ENCODE measurements around the gene NOP14. TPM values are rescaled to one million over a fixed set of nuclear protein-coding genes. Genes with fewer than 3 reads are reported as not detected.

The NOP14 gene
- total RNA-seq, 2 donors from 2014 or later: 6.6 to 21.0 TPM

- H3K27me3 ChIP-seq (replicated peaks; ENCODE audit: insufficient read depth): no peaks in the 10 kb centered on the region
- H3K4me3 ChIP-seq: peak overlapping the region; percentile 96
- ATAC-seq (ENCODE audit: insufficient number of reproducible peaks, low FRiP score, low read depth) (no peak), DNase-seq (ENCODE audit: low spot score) (no peak)
- H3K36me3 ChIP-seq: peaks cover 22% of the 10 kb centered on the region
- H3K9me3 ChIP-seq: no peaks in the 10 kb centered on the region
- peak overlapping the region; percentile 65 to 79 for H3K27ac ChIP-seq
- peaks cover 9 to 32% of the 10 kb centered on the region in 2 donors for H3K4me1 ChIP-seq (ENCODE audit: control insufficient read depth in 1 of 2, low read depth in 2 of 2)
- TF ChIP-seq CTCF (IDR thresholded peaks at IDR 0.05): no peak
Measured at GRCh38 chr4:2932951-2933565, 30.1 kb downstream of the NOP14 start.

GRCh38 chr4:2932321-2932950 lies 30.8 kb downstream of the NOP14 start:
- Histone ChIP-seq H3K9me3 (no peaks in the 10 kb centered on the region), H3K27ac (peak overlapping the region in 1 of 2 donors; percentile 79), H3K4me1 (ENCODE audit: control insufficient read depth in 1 of 2, low read depth in 2 of 2) (peaks cover 9 to 32% of the 10 kb centered on the region in 2 donors), H3K36me3 (peaks cover 22% of the 10 kb centered on the region), H3K27me3 (replicated peaks; ENCODE audit: insufficient read depth) (no peaks in the 10 kb centered on the region), H3K4me3 (no peak overlapping the region)
- DNase-seq (ENCODE audit: low spot score) (peak; percentile 1), ATAC-seq (ENCODE audit: insufficient number of reproducible peaks, low FRiP score, low read depth) (no peak)
- no peak for TF ChIP-seq CTCF (IDR thresholded peaks at IDR 0.05)

- peak; percentile 4 for DNase-seq (ENCODE audit: low spot score)
- ATAC-seq (ENCODE audit: insufficient number of reproducible peaks, low FRiP score, low read depth): no peak
- Histone ChIP-seq H3K9me3 (no peaks in the 10 kb centered on the region), H3K27me3 (replicated peaks; ENCODE audit: insufficient read depth) (no peaks in the 10 kb centered on the region), H3K36me3 (peaks cover 30% of the 10 kb centered on the region), H3K27ac (no peak overlapping the region), H3K4me1 (ENCODE audit: control insufficient read depth in 1 of 2, low read depth in 2 of 2) (peaks cover 9 to 32% of the 10 kb centered on the region in 2 donors), H3K4me3 (no peak overlapping the region)
- TF ChIP-seq CTCF (IDR thresholded peaks at IDR 0.05): no peak
Measured at GRCh38 chr4:2931512-2932301, 31.5 kb downstream of the NOP14 start.

GRCh38 chr4:2930758-2931511 lies 32.3 kb downstream of the NOP14 start:
- Histone ChIP-seq H3K9me3 (no peaks in the 10 kb centered on the region), H3K27ac (no peak overlapping the region), H3K4me3 (no peak overlapping the region), H3K36me3 (peaks cover 37% of the 10 kb centered on the region), H3K4me1 (ENCODE audit: control insufficient read depth in 1 of 2, low read depth in 2 of 2) (peaks cover 9 to 26% of the 10 kb centered on the region in 2 donors), H3K27me3 (replicated peaks; ENCODE audit: insufficient read depth) (no peaks in the 10 kb centered on the region)
- ATAC-seq (ENCODE audit: insufficient number of reproducible peaks, low FRiP score, low read depth) (no peak), DNase-seq (ENCODE audit: low spot score) (peak; percentile 1)
- TF ChIP-seq CTCF (IDR thresholded peaks at IDR 0.05): no peak

Measured in thoracic aorta (tissue), 2 donors.